H1 (cell line): ENCODE data around the gene TBC1D30. TPM values are rescaled to one million over a fixed set of nuclear protein-coding genes. Genes with fewer than 3 reads are reported as not detected.

Source experiments
- CTCF ChIA-PET: fragments of 300-600 bp; sonication (Branson Sonifier 250); formaldehyde crosslinking; loops from one replicate; lab custom pipeline; 2021; ENCODE audit not compliant: partially characterized antibody; lab: Charles Lee
- POLR2A ChIA-PET: fragments of 300-600 bp; sonication (Branson Sonifier 250); formaldehyde crosslinking; loops from one replicate; lab custom pipeline; 2021; ENCODE audit warnings: inconsistent platforms; ENCODE audit not compliant: partially characterized antibody; lab: Charles Lee
- DNase-seq, 2 experiments: peaks; one replicate each; pipeline versions ENCODE4 v3.0.0 to v3.0.0-alpha.2; 2010 to 2022; ENCODE audit warnings: low spot score in 2 of 2, low read depth in 1 of 2, mixed read lengths in 1 of 2
- FAIRE-seq: peaks from 2 replicates; lab custom pipeline; 2011; peaks lifted over from hg19 to GRCh38; lab: Jason Lieb, UNC
- H2AFZ ChIP-seq: 2 replicates; pipeline ENCODE4 v1.8.1; 2012; ENCODE audit warnings: low read length, inconsistent platforms
- H2AK5ac ChIP-seq: 2 replicates; pipeline ENCODE4 v1.6.1; 2013; ENCODE audit warnings: low read depth, low read length
- H2BK120ac ChIP-seq: replicated peaks from 2 replicates; pipeline ENCODE3; 2013; ENCODE audit warnings: low read depth, low read length, inconsistent platforms
- H2BK12ac ChIP-seq: 2 replicates; pipeline ENCODE4 v1.6.1; 2013; ENCODE audit warnings: low read depth, low read length
- H2BK15ac ChIP-seq: 2 replicates; pipeline ENCODE4 v1.6.1; 2013; ENCODE audit warnings: low read length
- H2BK20ac ChIP-seq: 2 replicates; pipeline ENCODE4 v1.6.1; 2013; ENCODE audit warnings: low read length
- H2BK5ac ChIP-seq: 2 replicates; pipeline ENCODE4 v1.6.1; 2013; ENCODE audit warnings: low read depth, low read length
- H3K14ac ChIP-seq: 2 replicates; pipeline ENCODE4 v1.6.1; 2013; ENCODE audit warnings: inconsistent platforms; ENCODE audit not compliant: insufficient read length
- H3K18ac ChIP-seq: 2 replicates; pipeline ENCODE4 v1.6.1; 2013; ENCODE audit warnings: low read length; ENCODE audit errors: extremely low read depth
- H3K23ac ChIP-seq: 2 replicates; pipeline ENCODE4 v1.6.1; 2013; ENCODE audit warnings: inconsistent platforms; ENCODE audit not compliant: insufficient read length
- H3K23me2 ChIP-seq: 2 replicates; pipeline ENCODE4 v1.6.1; 2013; ENCODE audit warnings: low read depth, low read length
- H3K27ac ChIP-seq: 2 replicates; pipeline ENCODE4 v1.6.1; 2011; ENCODE audit warnings: low read depth, low read length, inconsistent platforms
- H3K27me3 ChIP-seq, 4 experiments: replicated peaks in 1 of 4; 1 replicate in 1 of 4; 2 replicates in 3 of 4; pipeline versions ENCODE4 v1.6.1 to v1.8.1; 2011 to 2013; ENCODE audit warnings: low read length in 3 of 4, mild to moderate bottlenecking in 3 of 4, inconsistent platforms in 2 of 4, mixed read lengths in 2 of 4, moderate library complexity in 1 of 4; ENCODE audit not compliant: control insufficient read depth in 3 of 4, insufficient read depth in 3 of 4; ENCODE audit errors: extremely low read depth in 1 of 4
- H3K36me3 ChIP-seq, 4 experiments: 2 replicates each; pipeline versions ENCODE4 v1.6.1 to v1.8.1; 2011 to 2013; ENCODE audit warnings: mild to moderate bottlenecking in 4 of 4, low read length in 3 of 4, moderate library complexity in 2 of 4, control low read depth in 1 of 4, inconsistent platforms in 1 of 4; ENCODE audit not compliant: insufficient read depth in 4 of 4, control insufficient read depth in 2 of 4
- H3K4ac ChIP-seq: replicated peaks from 2 replicates; pipeline ENCODE3; 2013; ENCODE audit warnings: low read length, low read depth, mixed read lengths, inconsistent platforms; ENCODE audit not compliant: insufficient read length
- H3K4me1 ChIP-seq, 4 experiments: replicated peaks in 1 of 4; 1 replicate in 1 of 4; 2 replicates in 3 of 4; pipeline versions ENCODE4 v1.6.1 to v1.8.1; 2011 to 2013; ENCODE audit warnings: low read length in 3 of 4, inconsistent platforms in 2 of 4, mixed read lengths in 1 of 4; ENCODE audit not compliant: insufficient read depth in 4 of 4, control insufficient read depth in 3 of 4
- H3K4me2 ChIP-seq, 2 experiments: 2 replicates each; pipeline versions ENCODE4 v1.6.1 to v1.8.1; 2011 to 2013; ENCODE audit warnings: low read depth in 2 of 2, low read length in 2 of 2, control low read depth in 1 of 2, inconsistent platforms in 1 of 2, mild to moderate bottlenecking in 1 of 2; ENCODE audit not compliant: insufficient read depth in 1 of 2
- H3K4me3 ChIP-seq, 4 experiments: fragments of 200-600, 300-600 bp in 1 of 4; sonication (generic), shearing (Covaris generic), sonication (Bioruptor Twin) in 1 of 4; 2 replicates each; pipeline versions ENCODE4 v1.5.1 to v1.8.1; 2011 to 2016; ENCODE audit warnings: low read length in 4 of 4, low read depth in 3 of 4, control low read depth in 2 of 4, inconsistent platforms in 2 of 4, mild to moderate bottlenecking in 2 of 4, mixed read lengths in 1 of 4, moderate library complexity in 1 of 4; ENCODE audit not compliant: insufficient read depth in 2 of 4; ENCODE audit errors: extremely low read depth in 1 of 4
- H3K56ac ChIP-seq: replicated peaks from 2 replicates; pipeline ENCODE3; 2013; ENCODE audit warnings: low read depth, mild to moderate bottlenecking, mixed read lengths, low read length, inconsistent platforms; ENCODE audit not compliant: insufficient read length
- H3K79me1 ChIP-seq: 2 replicates; pipeline ENCODE4 v1.6.1; 2013; ENCODE audit warnings: low read depth, low read length, control low read depth
- H3K79me2 ChIP-seq, 2 experiments: 2 replicates each; pipeline versions ENCODE4 v1.6.1 to v1.8.1; 2012 to 2013; ENCODE audit warnings: low read length in 2 of 2, mild to moderate bottlenecking in 2 of 2, inconsistent platforms in 1 of 2; ENCODE audit not compliant: insufficient read depth in 2 of 2, control insufficient read depth in 1 of 2
- H3K9ac ChIP-seq, 4 experiments: replicated peaks in 1 of 4; 1 replicate in 1 of 4; 2 replicates in 3 of 4; pipeline versions ENCODE4 v1.6.1 to v1.8.1; 2011 to 2013; ENCODE audit warnings: low read depth in 3 of 4, low read length in 3 of 4, control low read depth in 2 of 4, mild to moderate bottlenecking in 2 of 4, moderate library complexity in 2 of 4, inconsistent platforms in 1 of 4; ENCODE audit errors: extremely low read depth in 1 of 4
- H3K9me3 ChIP-seq, 2 experiments: 2 replicates each; pipeline versions ENCODE4 v1.6.1 to v1.8.1; 2012 to 2013; ENCODE audit warnings: mild to moderate bottlenecking in 2 of 2, moderate library complexity in 2 of 2, control low read depth in 1 of 2, inconsistent platforms in 1 of 2, low read depth in 1 of 2, low read length in 1 of 2, mixed read lengths in 1 of 2; ENCODE audit not compliant: insufficient read depth in 2 of 2
- H4K20me1 ChIP-seq, 2 experiments: replicated peaks in 1 of 2; 2 replicates each; pipeline versions ENCODE3 to v1.8.1; 2011 to 2013; ENCODE audit warnings: inconsistent platforms in 2 of 2, low read length in 2 of 2, mild to moderate bottlenecking in 1 of 2; ENCODE audit not compliant: insufficient read depth in 2 of 2, control insufficient read depth in 1 of 2
- H4K5ac ChIP-seq: 2 replicates; pipeline ENCODE4 v1.6.1; 2013; ENCODE audit warnings: low read length, low read depth, mixed read lengths, inconsistent platforms; ENCODE audit not compliant: insufficient read length
- H4K8ac ChIP-seq: 2 replicates; pipeline ENCODE4 v1.8.0; 2013; ENCODE audit warnings: mild to moderate bottlenecking, moderate library complexity, low read length, inconsistent platforms; ENCODE audit not compliant: insufficient read depth; ENCODE audit errors: extremely low read depth
- H4K91ac ChIP-seq: replicated peaks from 2 replicates; pipeline ENCODE3; 2013; ENCODE audit warnings: low read length, mixed read lengths, inconsistent platforms; ENCODE audit not compliant: insufficient read length
- BACH1 ChIP-seq: IDR thresholded peaks from 2 replicates; pipeline ENCODE4 v1.6.1; 2012; ENCODE audit warnings: low read length, improper control_type of control experiment
- FOSL1 ChIP-seq: IDR thresholded peaks from 2 replicates; pipeline ENCODE4 v1.6.1; 2011; ENCODE audit warnings: mild to moderate bottlenecking, low read depth, low read length, moderate library complexity; ENCODE audit not compliant: insufficient read depth
- KDM5A ChIP-seq: fragments of 200-600 bp; IDR thresholded peaks from 2 replicates; pipeline ENCODE4 v1.7.1; 2012; ENCODE audit warnings: mild to moderate bottlenecking, low read length, inconsistent platforms, mixed read lengths
- NRF1 ChIP-seq: IDR thresholded peaks from 2 replicates; pipeline ENCODE4 v1.6.1; 2011; ENCODE audit warnings: mild to moderate bottlenecking, low read depth, low read length, improper control_type of control experiment
- RNF2 ChIP-seq: fragments of 200-900, 300-1000 bp; sonication (generic); IDR thresholded peaks from 2 replicates; pipeline ENCODE4 v1.7.1; 2016; ENCODE audit warnings: borderline replicate concordance, low read depth, mild to moderate bottlenecking, antibody characterized with exemption, low read length; ENCODE audit not compliant: poor library complexity, severe bottlenecking; ENCODE audit errors: missing control alignments
- SAP30 ChIP-seq: fragments of 300-600 bp; sonication (generic); IDR thresholded peaks from 2 replicates; pipeline ENCODE4 v1.7.1; 2012; ENCODE audit warnings: low read length, moderate library complexity, mild to moderate bottlenecking, inconsistent platforms; ENCODE audit not compliant: insufficient read depth, insufficient replicate concordance
- SIRT6 ChIP-seq: IDR thresholded peaks from one replicate; pipeline ENCODE4 v1.7.1; 2012; ENCODE audit warnings: low read length, inconsistent platforms
- SP1 ChIP-seq: IDR thresholded peaks from 2 replicates; pipeline ENCODE4 v1.6.1; 2011; ENCODE audit warnings: low read depth, low read length
- TAF1 ChIP-seq: IDR thresholded peaks from 2 replicates; pipeline ENCODE4 v1.6.1; 2011; ENCODE audit warnings: mild to moderate bottlenecking, low read depth, low read length
- TCF12 ChIP-seq: IDR thresholded peaks from 2 replicates; pipeline ENCODE4 v1.6.1; 2011; ENCODE audit warnings: low read depth, mild to moderate bottlenecking, low read length
- WGBS, 2 experiments: shearing (Covaris generic) in 1 of 2; methylation state at CpG; one replicate each; pipeline versions ENCODE4 v1.1.6 to v1.1.7; 2013 to 2015; ENCODE audit warnings: low lambda C conversion rate in 2 of 2, mixed read lengths in 2 of 2, inconsistent platforms in 1 of 2, low coverage in 1 of 2, missing lambda C conversion rate in 1 of 2; ENCODE audit not compliant: insufficient replicate concordance in 2 of 2, insufficient coverage in 1 of 2, insufficient read length in 1 of 2; ENCODE audit errors: extremely low coverage in 1 of 2, missing lambda C conversion rate in 1 of 2; 5-methylcytosine and 5-hydroxymethylcytosine counted together
- polyA plus RNA-seq, 7 experiments: library from polyadenylated mRNA; depleted of rRNA in 3 of 7; stranded (reverse) in 5 of 7; unstranded in 2 of 7; fragments of >200 nt in 5 of 7; fragments of 200-250 nt in 2 of 7; gene quantifications; 1 replicate in 5 of 7; 2 replicates in 1 of 7; 4 replicates in 1 of 7; pipeline versions ENCODE4 v1.2.1 to v1.2.3, GENCODE V29; 2011 to 2013; ENCODE audit warnings: missing spikeins in 2 of 7, mixed read lengths in 2 of 7
- total RNA-seq: library from RNA; stranded (reverse); fragmentation: NEBNext Ultra II Directional; extraction: Animal tissue kit (Norgen Biotek cat#: 25700); gene quantifications from 2 replicates; pipeline ENCODE4 v1.2.1, GENCODE V29; 2021
- TF ChIP-seq, protein P1 (sequence below): IDR thresholded peaks from 2 replicates; pipeline ENCODE4 v1.6.1; 2012; ENCODE audit warnings: inconsistent platforms

Gene TBC1D30
- total and polyA plus RNA-seq, 2 of the 8 experiments (the other 6 are each of a cell fraction or from before 2014, with no cell fraction given) = 2.8 to 5.5 TPM

DNA sequence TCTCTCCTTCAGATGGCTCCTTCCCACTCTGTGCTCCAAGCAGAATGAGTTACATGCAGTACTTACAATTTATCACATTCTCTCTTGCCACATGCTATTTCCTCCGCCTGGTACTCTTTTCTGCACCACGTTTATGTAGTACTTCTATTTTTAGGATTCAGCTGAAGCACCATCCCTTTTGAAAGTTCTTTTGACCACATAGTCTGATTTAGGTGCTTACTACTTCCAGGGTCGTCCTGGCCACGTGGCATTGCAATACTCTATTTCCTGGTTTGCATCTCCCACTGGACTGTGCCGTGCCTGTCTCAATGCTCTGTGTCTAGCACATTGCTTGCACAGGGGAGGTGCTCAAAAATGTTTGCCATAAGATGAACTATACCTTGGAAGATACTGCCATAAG, 16.3 kb upstream of the TBC1D30 start:
- Histone ChIP-seq H2BK15ac (no peak overlapping the region), H3K27ac (no peak overlapping the region), H3K4me3 (no peak overlapping the region), H3K23me2 (no peaks in the 10 kb centered on the region), H2BK120ac (no peak overlapping the region), H3K18ac (no peak overlapping the region), H4K91ac (no peak overlapping the region), H3K4me2 (no peak overlapping the region), H2BK12ac (no peak overlapping the region), H3K9me3 (no peaks in the 10 kb centered on the region), H3K4me1 (no peaks in the 10 kb centered on the region), H3K14ac (no peak overlapping the region), H2BK5ac (no peak overlapping the region), H3K79me1 (no peaks in the 10 kb centered on the region), H3K27me3 (peaks cover 0 to 1% (median 0%) of the 10 kb centered on the region in 4 experiments; a peak in 1 of 7 replicates), H3K9ac (no peak overlapping the region), H2AFZ (no peak overlapping the region), H3K36me3 (no peaks in the 10 kb centered on the region), H4K8ac (no peak overlapping the region), H3K79me2 (no peaks in the 10 kb centered on the region), H3K56ac (no peak overlapping the region), H2BK20ac (no peak overlapping the region), H3K4ac (no peak overlapping the region), H3K23ac (no peak overlapping the region), H4K5ac (no peak overlapping the region), H2AK5ac (no peak overlapping the region), H4K20me1 (no peaks in the 10 kb centered on the region)
- no peak for TF ChIP-seq NRF1
- TF ChIP-seq SIRT6 = no peak
- TF ChIP-seq KDM5A = no peak
- no peak for TF ChIP-seq BACH1
- TF ChIP-seq FOSL1 = no peak
- TF ChIP-seq, protein P1, sequence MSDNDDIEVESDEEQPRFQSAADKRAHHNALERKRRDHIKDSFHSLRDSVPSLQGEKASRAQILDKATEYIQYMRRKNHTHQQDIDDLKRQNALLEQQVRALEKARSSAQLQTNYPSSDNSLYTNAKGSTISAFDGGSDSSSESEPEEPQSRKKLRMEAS = no peak
- TF ChIP-seq RNF2 = no peak
- no peak for TF ChIP-seq TAF1
- no peak for TF ChIP-seq TCF12
- no peak for TF ChIP-seq SAP30
- TF ChIP-seq SP1 = no peak
- POLR2A ChIA-PET = interaction anchor here (0.6 kb wide), 1 partner anchor 16 kb away, joined by 3 read pairs; the partner anchor contains the start of gene TBC1D30
- FAIRE-seq = no peak
- DNase-seq = no peak
- CTCF ChIA-PET = interaction anchor here (0.9 to 3.6 kb wide), 3 partner anchors 12 to 32 kb away, joined by 3 to 25 read pairs (median 3); no protein-coding TSS in a partner anchor
- 74% methylated on average over 5 of the region's 5 CpGs; no CpG with 5 or more reads in 1 of the 2 experiments for WGBS, 2 experiments
